HG02852 (cell line): ENCODE measurements around the gene COL5A2.

Experiments
- ATAC-seq: cut with Tn5 transposase; IDR thresholded peaks from one replicate; pipeline ENCODE4 v1.9.1; 2021; ENCODE audit warnings: mild to moderate bottlenecking, moderate library complexity; ENCODE audit not compliant: unreplicated experiment

COL5A2 gene

GRCh38 chr2:189013031-189013430 is 166.5 kb downstream of the COL5A2 start:
- no peak for ATAC-seq

GRCh38 chr2:189012351-189012750 is 167.2 kb downstream of the COL5A2 start:
- no peak for ATAC-seq

DNA sequence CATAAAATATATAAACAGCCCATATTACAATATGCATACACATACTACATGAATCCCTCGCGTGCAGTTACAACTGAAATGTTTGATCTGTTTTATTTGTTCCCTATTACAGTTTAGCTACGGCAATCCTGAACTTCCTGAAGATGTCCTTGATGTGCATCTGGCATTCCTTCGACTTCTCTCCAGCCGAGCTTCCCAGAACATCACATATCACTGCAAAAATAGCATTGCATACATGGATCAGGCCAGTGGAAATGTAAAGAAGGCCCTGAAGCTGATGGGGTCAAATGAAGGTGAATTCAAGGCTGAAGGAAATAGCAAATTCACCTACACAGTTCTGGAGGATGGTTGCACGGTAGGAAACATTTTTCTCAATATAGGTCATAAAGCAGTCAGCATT is 169.0 kb downstream of the COL5A2 start:
- ATAC-seq, result no peak

DNA sequence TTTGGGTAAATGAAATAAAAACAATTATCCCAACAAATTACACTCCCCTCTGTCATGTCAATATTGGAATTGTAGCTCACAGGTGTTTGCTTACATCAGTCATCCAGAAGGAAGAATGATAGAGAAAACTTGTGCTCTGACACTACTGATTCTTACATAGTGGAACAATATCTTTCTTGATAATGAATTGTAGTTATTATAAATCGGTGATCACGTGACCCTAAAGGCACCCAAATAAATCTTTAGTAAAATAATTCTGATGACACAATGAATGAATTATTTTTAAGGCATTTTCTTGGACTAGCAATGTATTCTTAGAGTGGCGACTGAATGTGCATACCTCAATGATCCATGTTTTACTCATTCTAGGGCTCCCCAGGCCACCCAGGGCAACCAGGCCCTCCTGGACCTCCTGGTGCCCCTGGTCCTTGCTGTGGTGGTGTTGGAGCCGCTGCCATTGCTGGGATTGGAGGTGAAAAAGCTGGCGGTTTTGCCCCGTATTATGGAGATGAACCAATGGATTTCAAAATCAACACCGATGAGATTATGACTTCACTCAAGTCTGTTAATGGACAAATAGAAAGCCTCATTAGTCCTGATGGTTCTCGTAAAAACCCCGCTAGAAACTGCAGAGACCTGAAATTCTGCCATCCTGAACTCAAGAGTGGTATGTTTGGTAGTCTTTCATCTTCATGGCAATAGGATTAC is 170.9 kb downstream of the COL5A2 start:
- no peak for ATAC-seq

DNA sequence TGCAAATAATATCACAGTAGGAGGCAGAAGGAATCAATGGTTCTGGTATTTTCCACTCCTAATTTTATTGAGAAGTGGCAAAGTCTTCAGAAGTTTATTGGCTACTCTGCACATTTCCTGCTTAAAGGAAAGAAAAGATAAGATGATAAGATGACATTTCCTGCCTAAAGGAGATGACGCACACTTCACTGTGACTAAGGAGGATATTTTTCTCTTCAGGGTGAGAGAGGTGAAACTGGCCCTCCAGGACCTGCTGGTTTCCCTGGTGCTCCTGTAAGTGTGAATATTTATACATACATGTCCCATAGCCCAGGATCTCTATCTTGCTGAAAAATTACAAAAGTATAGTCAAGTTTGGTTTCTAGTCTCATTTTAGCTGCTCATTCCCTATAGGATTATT is 177.5 kb downstream of the COL5A2 start:
- ATAC-seq, result no peak

DNA sequence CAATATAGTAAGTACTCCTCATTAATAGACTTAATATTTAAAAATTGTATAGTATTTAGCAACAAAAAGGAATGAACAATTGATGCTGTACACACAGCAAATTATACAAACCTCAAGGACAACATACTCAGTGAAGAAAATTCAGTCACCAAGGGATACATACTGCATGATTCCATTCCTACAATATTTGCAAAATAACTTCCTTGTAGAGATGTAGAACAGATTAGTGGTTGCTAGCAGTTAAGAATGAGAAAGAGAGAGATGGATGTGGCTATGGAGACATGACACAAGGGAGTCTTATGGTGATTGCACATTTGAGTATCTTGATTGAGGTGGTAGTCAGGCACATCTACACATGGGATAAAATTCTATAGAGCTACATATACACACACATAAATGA is 179.3 kb downstream of the COL5A2 start:
- no peak for ATAC-seq

DNA sequence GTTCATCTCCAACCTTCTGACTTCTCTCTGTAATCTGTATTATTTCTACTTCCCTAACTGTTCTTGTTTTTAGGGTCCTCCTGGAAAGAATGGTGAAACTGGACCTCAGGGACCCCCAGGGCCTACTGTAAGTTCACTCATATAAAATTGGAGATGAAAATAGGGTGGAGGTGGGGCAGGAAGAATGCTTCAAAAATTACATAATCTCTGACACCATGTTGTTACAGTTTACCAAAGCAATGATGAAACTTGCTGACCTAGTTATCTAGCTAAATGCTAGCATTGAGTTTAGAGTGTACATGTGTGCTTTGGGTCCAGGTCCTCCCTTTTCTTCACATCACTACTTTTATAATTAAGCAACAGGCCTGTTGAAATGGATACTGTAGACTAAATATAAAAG is 182.3 kb downstream of the COL5A2 start:
- no peak for ATAC-seq

DNA sequence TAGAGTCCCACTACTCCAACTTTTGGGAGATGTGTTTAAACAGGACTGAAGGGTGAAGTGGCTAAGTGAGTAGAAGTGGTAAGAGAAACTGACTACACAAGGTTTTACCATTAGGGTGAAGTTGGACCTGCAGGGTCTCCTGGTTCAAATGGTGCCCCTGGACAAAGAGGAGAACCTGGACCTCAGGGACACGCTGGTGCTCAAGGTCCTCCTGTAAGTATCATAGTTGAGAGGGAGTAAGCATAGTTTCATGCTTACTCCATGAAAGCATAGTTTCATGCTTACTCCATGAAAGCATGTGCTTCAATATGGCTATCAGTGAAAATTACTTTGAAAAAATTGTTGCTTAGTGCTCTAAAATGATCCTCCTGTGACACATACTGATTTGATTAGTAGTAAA is 186.3 kb downstream of the COL5A2 start:
- no peak for ATAC-seq

DNA sequence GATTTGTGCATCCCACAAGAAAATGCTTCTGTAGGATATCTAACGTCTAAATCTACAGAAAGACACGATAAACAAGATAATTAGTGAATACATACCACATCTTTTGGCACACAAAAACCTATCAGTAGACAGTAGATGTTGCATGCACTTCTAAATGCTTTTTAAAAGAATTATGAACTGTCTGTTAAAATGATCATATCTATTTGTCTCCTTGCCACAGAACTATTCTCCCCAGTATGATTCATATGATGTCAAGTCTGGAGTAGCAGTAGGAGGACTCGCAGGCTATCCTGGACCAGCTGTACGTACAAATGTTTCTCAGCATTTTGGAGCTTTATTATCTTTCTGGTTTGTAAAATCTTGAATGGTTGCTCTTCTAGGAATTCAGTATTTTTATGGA is 192.7 kb downstream of the COL5A2 start:
- ATAC-seq, result no peak

- ATAC-seq, result no peak
Observed at GRCh38 chr2:188984680-188985079, 194.9 kb downstream of the COL5A2 start.

- no peak for ATAC-seq
Observed at GRCh38 chr2:188984065-188984491, 195.5 kb downstream of the COL5A2 start.

DNA sequence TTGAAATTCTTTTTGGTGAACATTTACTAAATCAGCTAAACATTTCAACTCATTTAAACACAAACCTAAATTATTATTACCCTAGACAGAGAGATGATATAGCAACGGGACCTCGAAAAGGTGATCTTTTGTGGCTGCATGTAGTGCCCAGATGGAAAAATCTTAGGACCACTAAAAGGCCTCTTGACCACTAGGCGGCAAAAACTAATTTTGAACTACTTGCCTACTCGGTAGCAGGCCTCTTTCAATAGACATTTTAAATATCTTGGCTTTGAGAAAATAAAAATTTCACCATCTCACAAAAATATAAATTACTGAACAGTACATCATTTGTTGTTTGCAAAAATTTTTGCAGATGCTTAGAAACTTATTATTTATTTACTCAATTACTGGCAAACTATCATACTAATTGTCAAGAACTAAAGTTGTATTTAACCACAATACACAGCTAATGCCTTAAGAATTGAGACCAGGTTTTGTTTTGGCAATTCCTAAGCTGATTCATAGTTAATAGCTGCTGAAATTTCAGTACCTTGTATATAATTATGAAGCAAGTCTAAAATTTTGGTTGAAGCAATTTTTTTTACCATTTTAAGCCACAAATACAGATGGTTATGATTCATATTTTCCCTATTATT is 196.0 kb downstream of the COL5A2 start:
- ATAC-seq, result no peak
